Smooth muscle cell (in vitro differentiated cells): ENCODE data around the gene PELI3. TPM values are rescaled to one million over a fixed set of nuclear protein-coding genes. Genes with fewer than 3 reads are reported as not detected.

ENCODE experiments used
- DNase-seq: peaks from one replicate; lab custom pipeline; 2025; ENCODE audit not compliant: unreplicated experiment; lab: John Stamatoyannopoulos, UW
- H2AFZ ChIP-seq: fragments of 200-600 bp; sonication (generic); 2 replicates; pipeline ENCODE4 v1.6.0; 2016; ENCODE audit warnings: antibody characterized with exemption, low read depth, mild to moderate bottlenecking
- H3F3A ChIP-seq: fragments of 200-600 bp; sonication (generic); 2 replicates; pipeline ENCODE4 v1.6.0; 2017; ENCODE audit warnings: antibody characterized with exemption, low read depth
- H3K27ac ChIP-seq: fragments of 200-600 bp; sonication (generic); 2 replicates; pipeline ENCODE4 v1.5.1; 2016; ENCODE audit warnings: low read depth, mild to moderate bottlenecking
- H3K27me3 ChIP-seq: fragments of 200-600 bp; sonication (generic); 2 replicates; pipeline ENCODE4 v1.6.1; 2016; ENCODE audit warnings: low read depth, mild to moderate bottlenecking
- H3K36me3 ChIP-seq: fragments of 200-600 bp; sonication (generic); 2 replicates; pipeline ENCODE4 v1.5.1; 2016; ENCODE audit warnings: low read depth
- H3K4me1 ChIP-seq: fragments of 200-600 bp; sonication (generic); 2 replicates; pipeline ENCODE4 v1.5.1; 2016; ENCODE audit warnings: low read depth
- H3K4me2 ChIP-seq: fragments of 200-600 bp; sonication (generic); 2 replicates; pipeline ENCODE4 v1.6.0; 2016; ENCODE audit warnings: mild to moderate bottlenecking
- H3K4me3 ChIP-seq: fragments of 200-600 bp; sonication (generic); 2 replicates; pipeline ENCODE4 v1.5.1; 2016; ENCODE audit warnings: mild to moderate bottlenecking
- H3K79me2 ChIP-seq: fragments of 200-600 bp; sonication (generic); 2 replicates; pipeline ENCODE4 v1.6.0; 2016; ENCODE audit warnings: low read depth, mild to moderate bottlenecking
- H3K9ac ChIP-seq: fragments of 200-600 bp; sonication (generic); 2 replicates; pipeline ENCODE4 v1.6.0; 2016; ENCODE audit warnings: low read depth
- H3K9me3 ChIP-seq: fragments of 200-600 bp; sonication (generic); replicated peaks from 2 replicates; pipeline ENCODE4 v1.5.1; 2016; ENCODE audit warnings: low read depth
- H4K20me1 ChIP-seq: fragments of 200-600 bp; sonication (generic); 2 replicates; pipeline ENCODE4 v1.6.0; 2016; ENCODE audit warnings: low read depth
- WGBS: methylation state at CpG from one replicate; pipeline ENCODE4 v1.1.7; 2016; ENCODE audit warnings: low lambda C conversion rate; 5-methylcytosine and 5-hydroxymethylcytosine counted together
- polyA plus RNA-seq: library from polyadenylated mRNA; unstranded; fragments of >200 nt; fragmentation: Nextera tagmentation; extraction: Ambion mirVana; gene quantifications from 2 replicates; pipeline ENCODE4 v1.2.1, GENCODE V29; 2016
- small RNA-seq: library from RNA; depleted of rRNA; stranded (forward); fragments of <200 nt; gene quantifications from one replicate; pipeline ENCODE3, GENCODE V24; 2014
- total RNA-seq: library from RNA; depleted of rRNA; stranded (reverse); fragments of >200 nt; gene quantifications from 2 replicates; pipeline ENCODE4 v1.2.3, GENCODE V29; 2014
- TF ChIP-seq, protein P1 (sequence below): fragments of 200-600 bp; sonication (generic); IDR thresholded peaks from 2 replicates; pipeline ENCODE4 v1.5.1; 2017; ENCODE audit warnings: borderline replicate concordance, mild to moderate bottlenecking, antibody characterized with exemption; ENCODE audit not compliant: insufficient read depth, poor library complexity, severe bottlenecking

The PELI3 gene
- total and polyA plus RNA-seq, 2 experiments from 2014 or later: 2.1 to 9.4 TPM

DNA sequence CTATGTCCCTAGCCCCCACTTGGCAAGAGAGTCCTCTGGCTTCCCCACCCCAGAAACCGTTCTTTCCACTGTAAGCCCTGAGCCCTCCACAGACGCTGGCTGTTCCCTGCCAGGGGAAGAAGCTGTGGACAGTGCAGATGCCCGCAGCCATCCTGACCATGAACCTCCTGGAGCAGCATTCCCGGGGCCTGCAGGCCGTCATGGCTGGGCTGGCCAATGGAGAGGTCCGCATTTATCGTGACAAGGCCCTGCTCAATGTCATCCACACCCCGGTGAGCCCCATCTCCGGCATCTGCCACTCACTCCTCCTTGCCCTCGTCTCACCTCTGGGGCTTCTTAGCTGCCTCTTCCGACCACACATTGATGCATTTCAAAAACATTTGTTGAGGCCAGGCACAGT lies 56.9 kb downstream of the PELI3 start:
- 86% methylated on average over 11 of the region's 11 CpGs for WGBS
- H3K79me2 ChIP-seq: no peaks in the 10 kb centered on the region

DNA sequence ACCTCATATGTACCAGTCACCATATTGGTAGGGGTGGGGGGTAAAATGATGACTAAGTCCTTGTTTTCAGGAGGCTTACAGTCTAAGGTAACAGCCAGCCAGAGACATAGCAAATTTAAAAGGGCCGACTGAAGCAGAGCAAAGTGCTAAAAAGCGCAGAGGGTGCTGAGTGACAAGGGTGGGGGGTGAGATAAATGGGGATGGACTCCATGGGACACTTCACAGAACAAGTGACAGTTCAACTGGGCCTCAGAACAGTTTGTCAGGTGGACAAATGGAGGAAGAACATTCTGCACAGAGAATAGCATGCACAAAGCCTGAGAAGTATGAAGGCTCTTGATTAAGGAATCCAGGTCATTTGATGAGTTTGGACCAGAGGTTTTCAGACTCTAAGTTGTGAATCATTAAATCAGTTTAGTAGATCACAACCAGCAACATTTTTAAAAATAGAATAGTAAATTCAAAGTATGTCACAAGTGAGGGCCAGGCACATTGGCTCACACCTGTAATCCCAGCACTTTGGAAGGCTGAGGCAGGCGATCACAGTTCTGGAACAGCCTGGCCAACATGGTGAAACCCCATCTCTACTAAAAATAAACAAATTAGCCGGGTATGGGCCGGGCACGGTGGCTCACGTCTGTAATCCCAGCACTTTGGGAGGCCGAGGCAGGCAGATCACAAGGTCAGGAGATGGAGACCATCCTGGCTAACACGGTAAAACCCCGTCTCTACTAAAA lies 57.8 kb downstream of the PELI3 start:
- Histone ChIP-seq H3K79me2 (no peaks in the 10 kb centered on the region), H3K9me3 (no peaks in the 10 kb centered on the region), H3K4me2 (no peak overlapping the region), H3K4me3 (no peak overlapping the region), H3K27ac (no peak overlapping the region), H3K9ac (no peak overlapping the region), H3K27me3 (no peaks in the 10 kb centered on the region), H3K36me3 (peaks cover 5% of the 10 kb centered on the region), H4K20me1 (no peaks in the 10 kb centered on the region), H3F3A (no peaks in the 10 kb centered on the region), H2AFZ (no peak overlapping the region), H3K4me1 (no peaks in the 10 kb centered on the region)
- DNase-seq: no peak
- 97% methylated on average over 10 of the region's 10 CpGs for WGBS
- TF ChIP-seq, protein P1, sequence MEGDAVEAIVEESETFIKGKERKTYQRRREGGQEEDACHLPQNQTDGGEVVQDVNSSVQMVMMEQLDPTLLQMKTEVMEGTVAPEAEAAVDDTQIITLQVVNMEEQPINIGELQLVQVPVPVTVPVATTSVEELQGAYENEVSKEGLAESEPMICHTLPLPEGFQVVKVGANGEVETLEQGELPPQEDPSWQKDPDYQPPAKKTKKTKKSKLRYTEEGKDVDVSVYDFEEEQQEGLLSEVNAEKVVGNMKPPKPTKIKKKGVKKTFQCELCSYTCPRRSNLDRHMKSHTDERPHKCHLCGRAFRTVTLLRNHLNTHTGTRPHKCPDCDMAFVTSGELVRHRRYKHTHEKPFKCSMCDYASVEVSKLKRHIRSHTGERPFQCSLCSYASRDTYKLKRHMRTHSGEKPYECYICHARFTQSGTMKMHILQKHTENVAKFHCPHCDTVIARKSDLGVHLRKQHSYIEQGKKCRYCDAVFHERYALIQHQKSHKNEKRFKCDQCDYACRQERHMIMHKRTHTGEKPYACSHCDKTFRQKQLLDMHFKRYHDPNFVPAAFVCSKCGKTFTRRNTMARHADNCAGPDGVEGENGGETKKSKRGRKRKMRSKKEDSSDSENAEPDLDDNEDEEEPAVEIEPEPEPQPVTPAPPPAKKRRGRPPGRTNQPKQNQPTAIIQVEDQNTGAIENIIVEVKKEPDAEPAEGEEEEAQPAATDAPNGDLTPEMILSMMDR: no peak

More for the DNA sequence above, 56.9 kb downstream of the PELI3 start:
- Histone ChIP-seq H3K9me3 (no peaks in the 10 kb centered on the region), H3K4me1 (no peaks in the 10 kb centered on the region), H3F3A (no peaks in the 10 kb centered on the region), H3K4me2 (no peak overlapping the region), H3K4me3 (no peak overlapping the region), H3K27ac (no peak overlapping the region), H2AFZ (no peak overlapping the region), H3K36me3 (peaks cover 5% of the 10 kb centered on the region), H3K9ac (no peak overlapping the region), H3K27me3 (no peaks in the 10 kb centered on the region), H4K20me1 (no peaks in the 10 kb centered on the region)
- TF ChIP-seq, protein P1: no peak
- DNase-seq: no peak

Small RNA genes lying within 50 kb of the gene (small RNA-seq; reads per million reads assigned to genes)
- not detected for gene RF00416

Other genes starting within 250 kb of the PELI3 start
- gene KLC2, start 209.2 kb upstream of the PELI3 start, total RNA-seq: 8.9 and 11.5 TPM in 2 replicates
- gene KLC2, start 209.2 kb upstream of the PELI3 start, polyA plus RNA-seq: 29.3 and 38.6 TPM in 2 replicates
- 53.3 and 57.7 TPM in 2 replicates for gene RAB1B, start 198.3 kb upstream of the PELI3 start, total RNA-seq
- 20.9 and 23.3 TPM in 2 replicates for gene RAB1B, start 198.3 kb upstream of the PELI3 start, polyA plus RNA-seq
- gene CNIH2, start 188.7 kb upstream of the PELI3 start, total RNA-seq: 5.1 and 12.2 TPM in 2 replicates
- 13.7 and 17.0 TPM in 2 replicates for gene CNIH2, start 188.7 kb upstream of the PELI3 start, polyA plus RNA-seq
- 110 and 195 TPM in 2 replicates for gene YIF1A, start 177.8 kb upstream of the PELI3 start, total RNA-seq
- gene YIF1A, start 177.8 kb upstream of the PELI3 start, polyA plus RNA-seq: 320 and 365 TPM in 2 replicates
- gene TMEM151A, start 175.0 kb upstream of the PELI3 start, total RNA-seq: 0.18 TPM in 1 of 2 replicates, not detected in the other
- 0.13 and 0.64 TPM in 2 replicates for gene TMEM151A, start 175.0 kb upstream of the PELI3 start, polyA plus RNA-seq
- 29.0 and 35.5 TPM in 2 replicates for gene CD248, start 149.9 kb upstream of the PELI3 start, total RNA-seq
- 196 and 287 TPM in 2 replicates for gene CD248, start 149.9 kb upstream of the PELI3 start, polyA plus RNA-seq
- 7.5 and 18.0 TPM in 2 replicates for gene RIN1, start 130.5 kb upstream of the PELI3 start, total RNA-seq
- 15.3 and 18.3 TPM in 2 replicates for gene RIN1, start 130.5 kb upstream of the PELI3 start, polyA plus RNA-seq
- 22.7 and 23.8 TPM in 2 replicates for gene BRMS1, start 121.8 kb upstream of the PELI3 start, total RNA-seq
- gene BRMS1, start 121.8 kb upstream of the PELI3 start, polyA plus RNA-seq: 44.2 and 56.7 TPM in 2 replicates
- 26.5 and 27.1 TPM in 2 replicates for gene B4GAT1, start 119.3 kb upstream of the PELI3 start, total RNA-seq
- gene B4GAT1, start 119.3 kb upstream of the PELI3 start, polyA plus RNA-seq: 29.4 and 35.1 TPM in 2 replicates
- gene SLC29A2, start 95.1 kb upstream of the PELI3 start, total RNA-seq: 3.5 TPM in 2 replicates
- gene SLC29A2, start 95.1 kb upstream of the PELI3 start, polyA plus RNA-seq: 8.5 and 8.8 TPM in 2 replicates
- gene NPAS4, start 45.9 kb upstream of the PELI3 start, total RNA-seq: 0.58 and 0.85 TPM in 2 replicates
- gene NPAS4, start 45.9 kb upstream of the PELI3 start, polyA plus RNA-seq: 0.84 and 1.1 TPM in 2 replicates
- 36.1 and 38.7 TPM in 2 replicates for gene MRPL11, start 28.1 kb upstream of the PELI3 start, total RNA-seq
- 54.5 and 68.4 TPM in 2 replicates for gene MRPL11, start 28.1 kb upstream of the PELI3 start, polyA plus RNA-seq
- 34.6 and 59.2 TPM in 2 replicates for gene DPP3, start 13.5 kb downstream of the PELI3 start, total RNA-seq
- 38.0 and 40.1 TPM in 2 replicates for gene DPP3, start 13.5 kb downstream of the PELI3 start, polyA plus RNA-seq
- gene BBS1, start 43.7 kb downstream of the PELI3 start, total RNA-seq: 25.9 and 30.1 TPM in 2 replicates
- 13.0 and 15.6 TPM in 2 replicates for gene BBS1, start 43.7 kb downstream of the PELI3 start, polyA plus RNA-seq
- 11.1 and 15.7 TPM in 2 replicates for gene ZDHHC24, start 79.1 kb downstream of the PELI3 start, total RNA-seq
- gene ZDHHC24, start 79.1 kb downstream of the PELI3 start, polyA plus RNA-seq: 13.9 and 14.4 TPM in 2 replicates
- gene ACTN3, start 80.0 kb downstream of the PELI3 start, total RNA-seq: 0.49 TPM in 1 of 2 replicates, not detected in the other
- gene ACTN3, start 80.0 kb downstream of the PELI3 start, polyA plus RNA-seq: 1.3 and 1.4 TPM in 2 replicates
- 0.27 and 0.45 TPM in 2 replicates for gene CTSF, start 101.7 kb downstream of the PELI3 start, total RNA-seq
- gene CTSF, start 101.7 kb downstream of the PELI3 start, polyA plus RNA-seq: 0.62 TPM in 1 of 2 replicates, not detected in the other
- gene CCDC87, start 126.2 kb downstream of the PELI3 start, total RNA-seq: 2.5 TPM in 1 of 2 replicates, not detected in the other
- gene CCDC87, start 126.2 kb downstream of the PELI3 start, polyA plus RNA-seq: 0.56 and 0.91 TPM in 2 replicates
- 24.6 and 29.2 TPM in 2 replicates for gene CCS, start 126.3 kb downstream of the PELI3 start, total RNA-seq
- gene CCS, start 126.3 kb downstream of the PELI3 start, polyA plus RNA-seq: 104 and 113 TPM in 2 replicates
- 25.3 and 34.4 TPM in 2 replicates for gene RBM14, start 149.7 kb downstream of the PELI3 start, total RNA-seq
- gene RBM14, start 149.7 kb downstream of the PELI3 start, polyA plus RNA-seq: 41.0 and 41.1 TPM in 2 replicates
- gene RBM4, start 171.8 kb downstream of the PELI3 start, total RNA-seq: 110 and 125 TPM in 2 replicates
- 121 and 150 TPM in 2 replicates for gene RBM4, start 171.8 kb downstream of the PELI3 start, polyA plus RNA-seq
- 17.0 and 17.6 TPM in 2 replicates for gene RBM4B, start 211.0 kb downstream of the PELI3 start, total RNA-seq
- 17.8 and 23.7 TPM in 2 replicates for gene RBM4B, start 211.0 kb downstream of the PELI3 start, polyA plus RNA-seq